A549 treated with DMSO at 1 μM for 4 hours (cell line): ENCODE data around the gene TCAP. TPM values are rescaled to one million over a fixed set of nuclear protein-coding genes. Genes with fewer than 3 reads are reported as not detected.

ENCODE experiments used
- total RNA-seq: library from RNA; stranded (reverse); fragments of 200-300 nt; extraction: Qiagen RNA extraction; gene quantifications from 5 replicates; pipeline ENCODE4 v1.2.3, GENCODE V29; 2022; ENCODE audit warnings: low read depth

The TCAP gene, protein sequence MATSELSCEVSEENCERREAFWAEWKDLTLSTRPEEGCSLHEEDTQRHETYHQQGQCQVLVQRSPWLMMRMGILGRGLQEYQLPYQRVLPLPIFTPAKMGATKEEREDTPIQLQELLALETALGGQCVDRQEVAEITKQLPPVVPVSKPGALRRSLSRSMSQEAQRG
- total RNA-seq: 0.77 to 1.8 TPM (median 1.0 TPM) in 5 replicates

DNA sequence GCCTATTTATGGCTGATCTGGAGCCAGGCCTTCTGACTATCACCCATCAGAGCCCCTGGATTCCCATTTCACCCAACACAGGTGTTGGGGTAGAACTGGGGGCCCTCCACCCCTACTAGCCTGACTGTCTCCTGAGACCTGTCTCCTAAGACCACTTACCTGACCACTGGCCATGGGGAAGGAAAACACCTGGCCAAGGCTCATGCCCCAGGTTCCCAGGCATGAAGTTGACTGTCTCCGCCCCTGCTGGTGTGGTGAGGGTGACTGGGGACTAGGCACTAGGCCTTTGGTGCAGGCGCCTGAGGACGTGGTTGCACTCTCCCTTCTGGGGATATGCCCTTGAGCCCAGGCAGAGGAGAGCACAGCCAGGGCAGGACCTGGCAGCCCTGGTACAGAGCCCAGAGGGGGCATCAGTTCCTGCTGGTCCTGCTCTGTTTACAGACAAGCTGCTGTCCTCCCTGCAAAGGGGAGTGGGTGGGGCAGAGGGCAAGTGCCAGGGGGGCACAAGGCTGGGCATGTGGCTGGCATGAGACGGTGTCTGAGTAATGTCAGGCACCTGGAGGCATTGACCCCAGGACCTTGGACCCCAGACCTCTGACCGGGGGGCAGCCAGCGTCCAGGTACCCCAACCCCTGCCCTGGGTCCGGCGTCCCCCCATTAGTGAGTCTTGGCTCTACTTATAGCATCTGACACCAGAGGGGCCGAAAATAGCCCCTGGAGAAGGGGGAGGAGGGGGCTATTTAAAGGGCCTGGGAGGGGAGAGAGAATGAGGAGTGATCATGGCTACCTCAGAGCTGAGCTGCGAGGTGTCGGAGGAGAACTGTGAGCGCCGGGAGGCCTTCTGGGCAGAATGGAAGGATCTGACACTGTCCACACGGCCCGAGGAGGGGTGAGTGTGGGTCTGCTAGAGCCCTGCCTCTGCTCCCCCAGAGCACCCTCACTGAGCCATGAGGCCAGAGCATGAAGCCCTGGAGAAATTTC is at the start of gene TCAP:
TCAP (plus strand) TSS at position 769 of the 981 bp plus-strand sequence; CDS start at position 780, 11 bp downstream.

DNA sequence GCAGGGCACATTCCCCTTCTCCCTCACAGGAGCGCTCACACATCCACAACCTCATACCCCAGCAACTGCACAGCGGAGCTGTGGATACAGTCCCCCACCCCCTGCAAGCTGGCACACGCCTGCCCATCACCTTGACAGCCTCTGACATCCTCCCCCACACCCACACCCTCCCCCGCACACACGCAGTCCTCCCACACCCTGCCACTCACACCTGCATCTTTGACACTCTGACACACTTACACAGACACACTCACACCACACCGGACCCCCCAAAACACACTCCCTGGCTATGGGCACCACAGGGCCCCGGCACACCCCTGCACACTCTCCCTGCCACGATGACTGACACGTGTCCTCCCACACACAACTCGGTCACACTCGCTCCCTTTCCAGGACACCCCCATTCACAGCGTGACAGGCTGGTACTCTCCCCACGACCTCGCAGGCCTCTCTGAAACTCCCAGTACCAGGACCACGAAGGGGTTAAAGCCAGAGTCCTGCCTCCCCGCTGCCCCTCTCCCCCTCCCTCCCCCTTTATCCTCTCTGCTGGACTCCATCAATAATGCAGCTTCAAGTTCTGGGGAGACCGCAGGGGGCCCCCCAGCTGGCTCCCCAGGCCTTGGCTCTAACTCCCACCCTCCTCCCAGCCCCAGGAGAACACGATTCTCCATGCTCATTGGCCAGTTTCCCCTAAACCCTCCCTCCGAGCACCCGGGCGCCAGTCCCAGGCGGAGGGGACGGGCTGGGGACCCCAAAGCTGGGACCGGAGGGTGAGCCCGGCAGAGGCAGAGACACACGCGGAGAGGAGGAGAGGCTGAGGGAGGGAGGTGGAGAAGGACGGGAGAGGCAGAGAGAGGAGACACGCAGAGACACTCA is 38.7 kb upstream of the TCAP start, which contains the start of gene PPP1R1B:
PPP1R1B (plus strand) TSS at position 782 of the 876 bp plus-strand sequence. CDS start 441 bp downstream, outside the sequence.

DNA sequence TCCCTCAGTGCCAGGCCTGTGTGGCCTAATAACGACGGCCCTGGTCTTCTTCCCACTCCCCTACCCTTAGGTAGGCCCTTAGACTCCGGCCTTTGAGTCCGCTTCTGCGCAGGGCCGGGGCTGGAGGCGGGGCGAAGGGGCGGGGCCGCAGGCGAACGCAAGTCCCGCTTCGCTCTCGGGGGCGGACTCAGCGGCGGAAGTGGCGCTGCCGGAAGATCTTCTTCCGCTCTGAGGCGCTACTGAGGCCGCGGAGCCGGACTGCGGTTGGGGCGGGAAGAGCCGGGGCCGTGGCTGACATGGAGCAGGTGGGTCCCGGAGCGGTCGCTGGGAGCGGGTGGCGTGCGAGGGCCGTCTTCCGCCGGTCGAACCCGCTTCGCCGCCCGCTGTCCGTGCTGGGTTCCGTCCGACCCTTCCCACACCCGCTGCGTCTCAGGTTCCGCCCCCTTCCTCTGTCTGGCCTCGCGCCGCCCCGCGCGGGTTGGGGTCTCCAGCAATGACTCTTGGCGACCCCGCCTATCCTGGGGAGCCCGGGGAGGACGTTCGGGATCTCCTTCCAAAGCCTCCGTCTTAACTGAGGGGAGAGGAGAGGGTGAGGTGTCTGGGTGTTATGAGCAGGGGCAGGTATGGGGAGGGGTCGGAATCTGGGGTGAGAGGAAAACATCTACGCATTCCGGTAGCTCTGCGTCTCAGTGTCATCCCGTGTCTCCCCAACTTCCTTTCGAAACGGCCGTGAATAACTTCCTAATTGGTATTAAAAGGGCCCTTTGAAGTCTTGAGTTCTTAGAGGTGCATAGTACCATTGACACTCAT is 28.0 kb upstream of the TCAP start, which contains the start of gene STARD3:
STARD3 (plus strand) TSS at position 218 of the 810 bp plus-strand sequence. CDS start 16,388 bp downstream, outside the sequence.

DNA sequence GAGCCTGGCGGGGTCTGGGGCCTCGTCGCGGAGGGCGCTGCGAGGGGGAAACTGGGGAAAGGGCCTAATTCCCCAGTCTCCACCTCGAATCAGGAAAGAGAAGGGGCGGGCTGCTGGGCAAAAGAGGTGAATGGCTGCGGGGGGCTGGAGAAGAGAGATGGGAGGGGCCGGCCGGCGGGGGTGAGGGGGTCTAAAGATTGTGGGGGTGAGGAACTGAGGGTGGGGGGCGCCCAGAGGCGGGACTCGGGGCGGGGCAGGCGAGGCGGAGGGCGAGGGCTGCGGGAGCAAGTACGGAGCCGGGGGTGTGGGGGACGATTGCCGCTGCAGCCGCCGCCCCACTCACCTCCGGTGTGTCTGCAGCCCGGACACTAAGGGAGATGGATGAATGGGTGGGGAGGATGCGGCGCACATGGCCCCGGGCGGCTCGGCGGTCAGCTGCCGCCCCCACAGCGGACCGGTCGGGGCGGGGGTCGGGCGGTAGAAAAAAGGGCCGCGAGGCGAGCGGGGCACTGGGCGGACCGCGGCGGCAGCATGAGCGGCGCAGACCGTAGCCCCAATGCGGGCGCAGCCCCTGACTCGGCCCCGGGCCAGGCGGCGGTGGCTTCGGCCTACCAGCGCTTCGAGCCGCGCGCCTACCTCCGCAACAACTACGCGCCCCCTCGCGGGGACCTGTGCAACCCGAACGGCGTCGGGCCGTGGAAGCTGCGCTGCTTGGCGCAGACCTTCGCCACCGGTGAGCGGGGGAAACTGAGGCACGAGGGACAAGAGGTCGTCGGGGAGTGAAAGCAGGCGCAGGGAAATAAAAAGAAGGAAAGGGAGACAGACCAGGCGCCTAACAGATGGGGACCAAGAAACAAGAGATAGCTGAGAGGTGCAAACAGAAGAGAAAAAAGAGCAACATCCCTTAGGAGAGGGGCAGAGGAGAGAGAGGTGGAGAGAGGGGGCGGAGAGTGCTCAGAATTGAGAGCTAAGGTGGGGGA is 3.1 kb downstream of the TCAP start, which contains the start of gene PNMT:
PNMT (plus strand) TSS at position 509 of the 980 bp plus-strand sequence; CDS start at position 532, 23 bp downstream.

DNA sequence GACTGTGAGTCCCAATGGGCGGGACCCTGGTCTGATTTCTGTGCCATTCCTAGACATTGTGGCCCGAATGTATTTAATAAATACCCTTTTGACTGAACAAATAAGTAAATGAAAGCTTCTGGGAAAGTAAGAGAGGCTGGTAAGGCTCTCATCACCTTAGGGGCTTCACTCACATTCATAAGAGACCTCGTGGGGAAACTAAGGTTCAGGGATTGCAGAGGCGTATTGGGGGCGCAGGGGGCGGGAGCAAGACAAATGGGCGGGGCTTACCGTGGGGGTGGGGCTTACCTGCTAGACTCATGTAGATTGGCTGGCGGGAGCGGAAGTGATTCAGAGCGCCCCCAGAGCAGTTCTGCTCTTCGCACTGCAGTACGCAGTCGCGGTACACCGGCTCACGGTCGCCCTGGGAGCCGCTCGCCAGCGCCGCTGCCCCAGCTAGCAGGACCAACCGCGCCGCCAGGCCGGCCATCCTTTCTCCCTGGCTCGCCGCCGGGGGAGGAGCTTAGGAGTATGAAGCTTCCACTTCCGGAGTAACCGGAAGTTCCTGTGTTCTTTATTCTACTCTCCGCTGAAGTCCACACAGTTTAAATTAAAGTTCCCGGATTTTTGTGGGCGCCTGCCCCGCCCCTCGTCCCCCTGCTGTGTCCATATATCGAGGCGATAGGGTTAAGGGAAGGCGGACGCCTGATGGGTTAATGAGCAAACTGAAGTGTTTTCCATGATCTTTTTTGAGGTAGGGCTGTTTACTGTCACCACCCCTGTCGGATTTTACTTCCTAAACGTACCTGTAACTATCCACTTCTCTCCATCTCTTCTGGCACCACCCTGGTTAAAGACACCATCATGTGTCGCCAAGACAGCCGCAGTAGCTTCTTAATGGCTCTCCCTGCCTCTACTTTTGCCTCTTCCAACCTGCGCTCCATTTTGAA is 22.7 kb downstream of the TCAP start, which contains the start of gene PGAP3:
PGAP3 (minus strand) TSS at position 512 of the 929 bp plus-strand sequence; CDS start at position 469, 43 bp downstream.

DNA sequence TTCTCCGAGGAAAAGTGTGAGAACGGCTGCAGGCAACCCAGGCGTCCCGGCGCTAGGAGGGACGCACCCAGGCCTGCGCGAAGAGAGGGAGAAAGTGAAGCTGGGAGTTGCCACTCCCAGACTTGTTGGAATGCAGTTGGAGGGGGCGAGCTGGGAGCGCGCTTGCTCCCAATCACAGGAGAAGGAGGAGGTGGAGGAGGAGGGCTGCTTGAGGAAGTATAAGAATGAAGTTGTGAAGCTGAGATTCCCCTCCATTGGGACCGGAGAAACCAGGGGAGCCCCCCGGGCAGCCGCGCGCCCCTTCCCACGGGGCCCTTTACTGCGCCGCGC is 34.6 kb downstream of the TCAP start, which contains the start of gene ERBB2:
ERBB2 (plus strand) TSS at position 247 of the 330 bp plus-strand sequence. CDS start 175 bp downstream, outside the sequence.

Other genes starting within 250 kb of the TCAP start
- 31.1 to 40.5 TPM (median 38.0 TPM) in 5 replicates for gene MED1, start 214.1 kb upstream of the TCAP start, total RNA-seq
- 37.6 to 46.7 TPM (median 44.1 TPM) in 5 replicates for gene CDK12, start 203.9 kb upstream of the TCAP start, total RNA-seq
- gene NEUROD2, start 57.4 kb upstream of the TCAP start, total RNA-seq: not detected in 5 replicates
- gene PPP1R1B, start 38.4 kb upstream of the TCAP start, total RNA-seq: 0.18 TPM in 1 of 5 replicates, not detected in the others
- gene STARD3, start 28.2 kb upstream of the TCAP start, total RNA-seq: 49.8 to 64.8 TPM (median 57.2 TPM) in 5 replicates
- 0.13 TPM in 1 of 5 replicates, not detected in the others for gene PNMT, start 3.1 kb downstream of the TCAP start, total RNA-seq
- gene PGAP3, start 22.7 kb downstream of the TCAP start, total RNA-seq: 7.3 to 8.5 TPM (median 7.8 TPM) in 5 replicates
- 30.4 to 39.9 TPM (median 32.8 TPM) in 5 replicates for gene ERBB2, start 34.7 kb downstream of the TCAP start, total RNA-seq
- gene MIEN1, start 65.2 kb downstream of the TCAP start, total RNA-seq: 90.3 to 101 TPM (median 92.4 TPM) in 5 replicates
- gene GRB7, start 72.6 kb downstream of the TCAP start, total RNA-seq: 4.2 to 7.1 TPM (median 6.5 TPM) in 5 replicates
- not detected in 5 replicates for gene IKZF3, start 199.0 kb downstream of the TCAP start, total RNA-seq
- not detected in 5 replicates for gene ZPBP2, start 202.9 kb downstream of the TCAP start, total RNA-seq